ENCODE measurements around the gene CDH10. TPM values are rescaled to one million over a fixed set of nuclear protein-coding genes. Genes with fewer than 3 reads are reported as not detected.

Gene CDH10
- total RNA-seq, 1 experiment from 2014 or later = 1.2 TPM

GRCh38 chr5:24480952-24481351, 163.8 kb downstream of the CDH10 start:
- no peak for DNase-seq (ENCODE audit: low spot score)

DNA sequence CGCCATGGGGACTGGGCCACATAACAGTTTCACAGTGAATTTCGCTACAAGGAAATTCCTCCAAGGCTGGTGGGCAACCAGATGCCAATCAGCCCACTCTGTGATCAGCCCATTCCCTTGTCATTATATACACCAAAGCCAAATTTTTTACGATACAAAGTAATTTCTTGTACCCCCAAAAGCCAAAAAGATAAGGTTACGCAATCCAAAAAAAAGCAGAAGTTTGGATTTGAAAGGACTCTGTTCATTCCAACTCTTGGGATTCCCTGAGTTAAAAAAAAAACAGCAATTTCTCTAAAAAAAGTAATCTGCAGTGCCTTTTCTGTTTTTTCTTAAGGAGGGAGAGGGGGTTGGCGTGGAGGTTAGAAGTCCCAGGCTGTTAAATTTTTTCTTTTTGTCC, 166.8 kb downstream of the CDH10 start:
- DNase-seq (ENCODE audit: low spot score) = no peak

GRCh38 chr5:24475101-24475500, 169.7 kb downstream of the CDH10 start:
- DNase-seq (ENCODE audit: low spot score) = no peak

DNA sequence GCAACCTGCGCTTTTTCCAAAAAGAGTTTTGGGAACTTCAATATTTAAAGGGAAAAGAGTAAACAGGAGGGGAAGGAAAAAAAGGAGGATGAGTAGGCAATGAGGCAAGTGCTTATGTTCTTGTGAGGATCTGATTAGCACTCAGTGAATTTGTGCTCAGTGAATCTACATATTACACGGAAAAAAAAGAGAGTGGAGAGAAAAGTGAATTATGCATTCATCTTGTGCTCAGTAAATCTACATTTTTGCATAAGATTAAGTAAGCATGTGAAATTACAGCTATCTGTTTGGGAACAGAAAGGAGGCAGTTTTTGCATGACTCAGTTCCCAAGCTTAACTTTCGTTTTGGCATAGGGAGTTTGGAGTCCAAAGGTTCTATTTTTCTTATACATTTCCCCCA, 170.1 kb downstream of the CDH10 start:
- no peak for DNase-seq (ENCODE audit: low spot score)

DNA sequence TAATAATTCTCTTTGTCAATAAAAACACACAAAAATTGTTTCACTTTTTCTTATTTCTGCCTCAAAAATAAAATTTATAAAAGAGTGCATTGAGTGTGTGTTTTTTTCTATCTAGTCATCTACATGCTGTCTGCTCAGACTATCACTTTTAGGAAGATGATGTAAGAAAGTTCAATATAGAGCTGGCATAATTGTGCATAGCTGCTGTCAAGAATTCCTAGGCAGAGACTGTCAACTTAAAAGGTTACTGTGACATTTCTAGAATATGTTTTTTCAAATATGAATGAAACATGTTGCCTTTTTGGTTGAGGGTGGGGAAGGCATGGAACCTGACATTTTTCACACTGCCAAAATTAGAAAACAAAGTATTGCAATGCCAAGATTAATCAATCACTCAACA, 172.3 kb downstream of the CDH10 start:
- no peak for DNase-seq (ENCODE audit: low spot score)

DNA sequence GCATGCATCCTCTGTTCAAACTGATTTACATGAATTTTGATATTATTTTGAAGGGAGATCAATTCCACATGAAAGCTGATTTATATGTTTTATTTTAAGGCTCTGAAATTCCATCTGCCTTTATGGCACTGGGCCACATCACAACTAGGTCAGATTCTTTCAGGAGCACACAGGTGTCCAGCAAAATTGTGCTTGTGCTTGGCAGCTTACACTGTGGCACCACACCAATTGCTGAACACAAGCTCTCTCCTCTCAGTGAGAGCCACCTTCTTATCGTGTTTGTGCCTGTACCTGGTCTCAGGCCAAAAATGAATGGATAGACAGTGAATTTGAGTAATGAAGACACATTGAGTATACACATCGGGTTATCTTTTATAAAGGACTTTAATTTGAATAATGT, 200.4 kb downstream of the CDH10 start:
- no peak for DNase-seq (ENCODE audit: low spot score)

DNA sequence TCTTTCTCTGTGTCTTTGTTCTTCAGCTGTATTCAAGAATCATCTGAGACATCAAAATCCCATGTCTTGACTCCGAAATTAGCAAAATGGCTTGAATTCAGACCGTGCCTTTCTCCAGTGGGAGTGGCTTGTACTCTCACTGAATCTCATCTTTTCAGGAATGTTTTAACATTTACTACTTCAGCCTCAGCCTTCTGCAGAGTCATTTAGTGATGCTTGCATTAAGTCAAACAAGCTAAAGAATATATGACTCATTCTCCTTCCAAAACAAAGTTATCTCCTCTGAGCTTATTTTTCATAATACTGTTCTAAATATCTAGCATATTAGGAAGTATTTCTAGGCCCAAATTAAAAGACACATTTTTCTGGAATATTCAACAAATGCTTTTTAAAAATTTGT, 205.3 kb downstream of the CDH10 start:
- DNase-seq (ENCODE audit: low spot score) = peak; percentile 4

All from A172 (cell line).